Measurements from ENCODE around the gene ALDH1L1.
"Not testable (repeated sequence)": the region's sequence is repeated elsewhere in the genome, so short reads cannot be mapped to it uniquely, and the experiment has no call there.

- not testable (repeated sequence) for TF ChIP-seq CTCF (conservative IDR thresholded peaks at IDR 0.05); EZH2 (IDR thresholded peaks at IDR 0.05; ENCODE audit: low read depth)
Measured at GRCh38 chr3:126092128-126092527, 88.3 kb downstream of the ALDH1L1 start.
